Endometrial microvascular endothelial cells (primary cell): Measurements from ENCODE around the gene GRIP2. TPM values are rescaled to one million over a fixed set of nuclear protein-coding genes. Genes with fewer than 3 reads are reported as not detected.

Experiments
- in situ Hi-C: cut with HindIII; loops from 2 replicates; pipeline ENCODE4 v1.10.0; 2017; ENCODE audit warnings: low sequenced_read_pairs, low pct_unique_long_range_greater_than_20kb; ENCODE audit errors: inconsistent ontology term
- total RNA-seq: library from RNA; depleted of rRNA; stranded (reverse); fragments of >200 nt; gene quantifications from one replicate; pipeline ENCODE4 v1.2.3, GENCODE V29; 2015; ENCODE audit errors: inconsistent ontology term

Gene GRIP2
- total RNA-seq, 1 donor from 2014 or later: 0.28 TPM

GRCh38 chr3:14478956-14479550 is 61.1 kb downstream of the GRIP2 start:
- in situ Hi-C loops: no loop called here

DNA sequence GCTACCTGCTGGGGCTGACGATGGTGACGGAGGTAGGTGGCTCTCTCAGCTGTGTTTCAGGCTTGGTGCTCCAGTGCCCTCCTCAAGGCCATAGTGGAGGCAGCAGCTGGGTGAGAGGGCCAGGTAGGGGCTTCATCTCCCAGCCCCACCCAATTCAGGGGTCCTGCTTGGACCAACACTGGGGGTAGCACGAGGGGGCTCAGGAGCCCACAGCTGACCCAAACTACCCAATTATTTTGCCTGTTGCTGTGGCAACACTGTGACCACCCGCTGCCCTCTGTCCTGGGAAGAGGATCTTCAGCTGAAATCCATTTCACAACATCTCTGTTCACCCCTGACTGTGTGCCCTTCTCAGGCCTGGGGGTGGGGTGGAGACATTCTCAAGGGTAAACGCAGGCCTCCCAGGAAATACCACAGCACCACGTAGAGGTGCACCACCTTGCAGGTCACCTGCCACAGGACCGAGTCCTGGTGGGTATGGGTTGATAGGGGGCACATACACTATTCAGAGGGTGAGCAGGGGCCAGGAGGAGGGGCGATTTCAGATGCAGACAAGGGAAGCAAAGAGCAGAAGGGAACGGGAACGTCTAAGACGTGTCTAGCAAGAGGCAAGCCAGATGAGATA is 62.7 kb downstream of the GRIP2 start:
- in situ Hi-C loops: no loop called here

DNA sequence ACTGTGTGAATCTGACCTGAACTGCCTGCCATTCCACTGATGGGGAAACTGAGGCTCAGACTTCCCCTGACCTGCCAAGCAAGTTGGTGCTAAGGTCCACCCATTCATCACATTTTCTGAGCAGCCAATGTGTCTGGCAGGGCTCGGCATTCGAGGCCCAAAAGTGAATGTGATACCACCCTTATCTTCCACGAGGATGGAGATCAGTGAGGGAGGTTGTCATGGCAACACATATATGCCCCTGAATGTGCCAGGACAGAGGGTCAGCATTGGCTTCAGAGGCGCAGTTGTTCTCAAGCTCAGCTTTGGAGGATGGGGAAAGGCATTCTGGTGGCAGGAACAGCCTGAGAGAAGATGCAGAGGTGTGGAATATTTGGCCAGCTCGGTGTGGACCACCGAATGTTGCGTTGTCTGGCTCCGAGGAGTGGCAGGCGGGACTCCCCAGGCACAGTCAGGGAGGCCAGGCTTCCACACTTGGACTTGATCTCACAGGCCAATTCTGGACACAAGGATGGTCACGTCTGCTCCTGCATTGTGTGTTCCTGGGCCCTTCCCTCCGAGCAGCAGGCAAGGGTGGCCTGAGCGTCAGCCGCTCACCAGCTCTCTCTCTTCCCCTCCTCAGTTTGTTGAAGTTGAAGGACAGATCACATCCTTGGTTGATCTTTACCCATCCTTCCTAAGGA is 63.4 kb downstream of the GRIP2 start:
- in situ Hi-C loops: no loop called here

DNA sequence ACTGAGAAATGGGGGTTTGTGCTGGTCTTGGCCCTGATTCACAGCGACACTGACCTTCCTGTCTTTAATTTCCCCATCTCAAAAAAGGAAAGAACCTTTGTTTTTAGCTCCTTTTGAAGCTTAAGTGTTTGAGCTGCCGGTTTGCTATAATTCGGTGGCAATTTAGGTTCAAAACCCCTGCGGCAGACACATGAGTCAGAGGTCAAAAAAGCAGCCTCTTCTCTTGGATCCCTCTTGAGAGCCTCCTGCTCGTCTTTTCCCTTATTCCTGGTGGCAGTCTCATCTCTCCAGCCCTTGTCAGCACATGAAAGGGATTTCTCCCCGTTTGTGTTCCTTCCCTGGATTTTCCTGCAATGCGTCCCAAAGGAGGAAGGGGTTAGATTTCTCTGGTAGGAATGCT is 64.5 kb downstream of the GRIP2 start:
- in situ Hi-C loops: no loop called here

DNA sequence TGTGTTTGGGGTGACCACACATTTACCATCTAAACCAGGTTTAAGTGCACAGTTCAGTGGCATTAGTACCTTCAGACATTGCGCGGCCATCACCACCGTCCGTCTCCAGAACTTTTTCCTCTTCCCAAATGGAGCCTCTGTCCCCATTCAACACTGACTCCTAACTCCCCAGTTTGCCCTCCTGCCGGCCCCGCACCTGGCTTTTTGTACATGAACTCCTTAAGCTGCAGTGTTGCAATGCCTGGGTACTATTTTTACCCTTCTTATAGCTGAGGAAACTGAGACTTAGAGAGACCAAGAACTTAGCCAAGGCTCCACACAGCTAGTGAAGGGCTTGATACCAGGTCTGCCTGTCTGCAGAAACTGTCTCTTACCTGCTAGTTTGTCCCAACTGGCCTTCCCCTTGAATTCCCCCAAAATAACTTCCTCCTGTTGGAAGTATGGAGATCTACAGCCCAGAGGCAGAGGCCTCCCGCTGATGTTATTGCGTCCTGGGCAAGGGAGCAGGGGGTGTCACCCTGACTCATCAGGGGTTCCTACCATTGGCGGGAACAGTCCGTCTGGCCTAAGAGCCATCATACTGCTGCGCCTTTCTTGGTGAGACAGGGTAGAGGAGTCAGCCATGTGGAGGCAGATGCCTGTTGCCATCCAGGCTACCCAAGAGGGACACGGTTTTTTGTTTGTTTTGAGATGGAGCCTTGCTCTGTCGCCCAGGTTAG is 65.6 kb downstream of the GRIP2 start:
- in situ Hi-C loops: no loop called here

DNA sequence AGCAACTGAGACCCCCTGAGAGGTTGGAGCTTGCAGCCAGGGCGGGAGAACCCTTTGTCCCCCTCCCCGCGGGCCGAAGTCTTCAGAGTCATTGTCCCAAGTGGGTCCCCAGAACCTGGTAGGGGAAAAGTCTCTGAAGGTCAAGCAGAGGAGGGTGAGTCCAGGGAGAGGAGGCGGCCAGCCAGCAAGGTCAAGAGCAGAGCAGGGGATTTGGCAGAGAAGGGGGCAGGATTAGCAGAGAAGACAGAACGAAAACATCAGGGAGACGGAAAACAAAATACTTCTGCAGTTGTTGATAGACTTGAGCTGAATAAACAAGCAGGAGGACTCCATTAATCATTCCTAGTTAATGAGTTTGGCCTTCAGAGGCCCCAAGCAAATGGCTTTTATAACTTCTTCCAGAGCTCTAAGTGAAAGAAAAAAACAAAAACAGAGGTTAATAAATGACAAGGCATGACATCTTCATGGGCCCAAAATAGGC is 66.7 kb downstream of the GRIP2 start:
- in situ Hi-C loops: no loop called here

GRCh38 chr3:14472471-14473351 is 67.4 kb downstream of the GRIP2 start:
- in situ Hi-C loops: no loop called here

GRCh38 chr3:14471690-14472089 is 68.5 kb downstream of the GRIP2 start:
- in situ Hi-C loops: no loop called here

DNA sequence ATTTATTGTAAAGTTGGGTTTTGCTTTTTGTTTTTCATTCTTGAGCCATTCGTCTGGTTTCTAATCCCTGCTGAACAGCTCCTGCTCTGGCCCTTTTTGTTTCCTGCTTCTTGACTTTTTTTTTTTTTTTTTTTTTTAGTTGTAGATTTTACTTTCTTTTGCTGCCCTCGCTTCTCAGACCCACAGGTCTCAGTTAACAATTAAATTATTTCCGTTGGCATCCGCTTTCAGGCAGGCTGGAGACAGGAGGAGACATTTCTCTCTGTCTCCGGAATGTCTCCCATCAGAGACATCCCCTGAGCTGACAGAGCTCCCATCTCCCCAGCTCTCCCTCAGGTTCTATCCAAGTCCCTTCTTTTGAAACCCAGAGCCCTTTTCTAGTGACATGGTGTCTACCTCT is 69.1 kb downstream of the GRIP2 start:
- in situ Hi-C loops: no loop called here

DNA sequence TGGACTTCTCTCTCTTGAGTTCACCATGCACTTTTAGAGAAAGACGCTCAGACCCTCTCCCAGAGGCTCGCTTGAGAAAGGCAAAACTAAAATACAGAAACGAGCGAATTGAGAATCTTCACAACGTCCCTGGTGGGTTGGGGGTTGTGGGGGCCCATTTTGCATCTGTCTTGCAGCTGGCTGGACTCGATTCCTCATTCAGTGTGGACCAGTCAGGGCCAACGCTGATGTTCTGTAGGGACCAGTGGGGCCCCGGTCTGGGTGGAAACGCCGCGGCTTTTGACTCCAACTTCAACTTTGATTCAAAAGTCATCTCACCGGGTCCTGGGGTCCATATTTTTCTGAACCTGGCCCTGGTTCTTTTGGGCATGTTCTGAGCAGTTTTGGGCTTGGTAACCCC is 69.7 kb downstream of the GRIP2 start:
- in situ Hi-C loops: no loop called here

- in situ Hi-C loops: no loop called here
These were observed 71.5 kb downstream of the GRIP2 start for GRCh38 chr3:14468621-14468981.

DNA sequence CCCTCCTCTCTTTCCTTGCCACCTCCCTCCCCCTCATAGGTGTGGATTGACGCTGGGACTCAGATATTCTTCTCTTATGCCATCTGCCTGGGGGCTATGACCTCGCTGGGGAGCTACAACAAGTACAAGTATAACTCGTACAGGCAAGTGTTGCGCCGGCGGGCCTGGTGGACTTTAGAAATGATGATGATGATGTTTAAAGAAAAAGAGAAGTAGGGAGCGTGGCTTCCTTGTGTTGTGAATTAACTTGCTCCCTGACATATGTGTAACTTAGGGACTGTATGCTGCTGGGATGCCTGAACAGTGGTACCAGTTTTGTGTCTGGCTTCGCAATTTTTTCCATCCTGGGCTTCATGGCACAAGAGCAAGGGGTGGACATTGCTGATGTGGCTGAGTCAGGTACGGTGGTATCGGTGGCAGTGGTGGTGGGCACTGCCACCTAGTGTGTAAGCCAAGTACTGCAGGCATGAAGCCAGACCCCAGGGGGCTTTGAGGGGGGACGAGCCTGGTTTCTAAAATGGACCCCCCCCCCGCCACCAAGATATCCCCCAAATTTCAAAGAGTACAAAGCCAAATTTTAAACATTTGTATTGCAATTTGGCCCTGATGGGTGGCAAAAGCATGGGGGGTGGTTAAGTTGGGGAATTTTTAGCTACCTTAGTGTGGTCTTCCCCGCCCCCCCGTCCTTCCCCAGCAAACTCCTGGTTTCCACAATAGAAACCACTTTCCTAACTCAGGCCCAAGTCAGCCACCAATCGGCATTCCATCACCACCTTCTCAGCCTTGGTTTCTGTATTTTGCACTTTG is 72.1 kb downstream of the GRIP2 start:
- in situ Hi-C loops: no loop called here

- in situ Hi-C loops: no loop called here
These were observed 73.8 kb downstream of the GRIP2 start for GRCh38 chr3:14466179-14466903.

- in situ Hi-C loops: no loop called here
These were observed 74.7 kb downstream of the GRIP2 start for GRCh38 chr3:14465425-14465824.

- in situ Hi-C loops: no loop called here
These were observed 75.6 kb downstream of the GRIP2 start for GRCh38 chr3:14464521-14464920.

- in situ Hi-C loops: no loop called here
These were observed 76.0 kb downstream of the GRIP2 start for GRCh38 chr3:14464141-14464465.

DNA sequence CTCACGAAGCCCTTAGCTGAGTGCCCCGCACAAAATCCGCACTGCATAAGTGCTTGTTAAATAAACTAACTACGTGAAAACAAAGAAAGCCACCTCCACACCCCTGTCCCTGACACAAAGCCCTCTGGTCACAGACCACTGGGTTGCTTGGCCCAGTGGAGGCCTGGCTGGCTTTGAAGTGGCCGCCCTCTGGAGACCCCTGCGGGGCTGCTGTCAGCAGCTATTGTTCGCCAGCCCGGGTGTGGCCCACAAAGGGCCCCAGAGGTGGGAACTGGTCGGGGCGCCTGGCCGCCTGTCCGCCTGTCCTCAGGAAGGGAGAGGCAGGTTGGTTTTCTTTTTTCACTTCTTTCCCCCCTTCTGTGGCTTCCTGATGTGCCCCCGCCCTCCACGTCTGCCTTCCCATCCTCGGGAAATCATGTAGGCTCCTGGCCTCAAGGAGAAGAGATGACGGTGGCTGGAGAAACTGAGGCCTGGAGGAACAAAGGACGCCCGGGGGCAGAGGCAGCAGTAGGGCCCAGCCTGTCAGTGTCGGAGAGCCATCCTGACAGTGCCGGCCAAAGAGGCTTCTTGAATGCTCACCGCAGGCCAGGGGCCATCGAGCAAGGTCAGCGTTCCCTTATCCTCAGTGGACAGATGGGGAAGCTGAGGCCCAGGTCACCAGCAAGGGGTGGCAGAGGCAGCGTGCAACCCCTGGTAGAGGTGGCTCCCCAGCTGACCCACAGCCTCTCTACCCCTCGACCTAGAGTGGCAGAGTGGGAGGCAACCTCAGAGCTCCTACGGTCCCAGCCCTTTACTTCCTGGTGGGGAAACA is 76.6 kb downstream of the GRIP2 start:
- in situ Hi-C loops: no loop called here
